GM23248 (cell line): ENCODE measurements around the gene EGLN1. TPM values are rescaled to one million over a fixed set of nuclear protein-coding genes. Genes with fewer than 3 reads are reported as not detected.

Source experiments
- DNase-seq: peaks from one replicate; pipeline ENCODE4 v3.0.0-alpha.2; 2015
- H2AFZ ChIP-seq: fragments of 200-600 bp; sonication (generic); 2 replicates; pipeline ENCODE4 v1.6.1; 2016; ENCODE audit warnings: antibody characterized with exemption
- H3F3A ChIP-seq: fragments of 200-600 bp; sonication (generic); 2 replicates; pipeline ENCODE4 v1.6.1; 2016; ENCODE audit warnings: mild to moderate bottlenecking, antibody characterized with exemption, mixed run types; ENCODE audit not compliant: insufficient read depth
- H3K27ac ChIP-seq: fragments of 200-600 bp; sonication (generic); 2 replicates; pipeline ENCODE4 v1.5.1; 2016; ENCODE audit warnings: mild to moderate bottlenecking
- H3K27me3 ChIP-seq: fragments of 200-600 bp; sonication (generic); replicated peaks from 2 replicates; pipeline ENCODE4 v1.6.1; 2016; ENCODE audit warnings: mild to moderate bottlenecking; ENCODE audit not compliant: insufficient read depth
- H3K36me3 ChIP-seq: fragments of 200-600 bp; sonication (generic); 2 replicates; pipeline ENCODE4 v1.6.1; 2016; ENCODE audit warnings: low read depth, mild to moderate bottlenecking
- H3K4me1 ChIP-seq: fragments of 200-600 bp; sonication (generic); 2 replicates; pipeline ENCODE4 v1.6.1; 2016; ENCODE audit warnings: mild to moderate bottlenecking; ENCODE audit not compliant: insufficient read depth
- H3K4me2 ChIP-seq: fragments of 200-600 bp; sonication (generic); one replicate; pipeline ENCODE4 v1.6.1; 2016; ENCODE audit warnings: mild to moderate bottlenecking; ENCODE audit not compliant: unreplicated experiment
- H3K4me3 ChIP-seq: fragments of 200-600 bp; sonication (generic); 2 replicates; pipeline ENCODE4 v1.5.1; 2016; ENCODE audit warnings: mild to moderate bottlenecking
- H3K79me2 ChIP-seq: fragments of 200-600 bp; sonication (generic); 2 replicates; pipeline ENCODE4 v1.6.1; 2016; ENCODE audit warnings: mild to moderate bottlenecking; ENCODE audit not compliant: insufficient read depth
- H3K9ac ChIP-seq: fragments of 200-600 bp; sonication (generic); 2 replicates; pipeline ENCODE4 v1.6.1; 2016; ENCODE audit warnings: mild to moderate bottlenecking
- H3K9me2 ChIP-seq: fragments of 200-600 bp; sonication (generic); 2 replicates; pipeline ENCODE4 v1.6.1; 2016; ENCODE audit warnings: mixed run types, mild to moderate bottlenecking, moderate library complexity; ENCODE audit not compliant: insufficient read depth
- H3K9me3 ChIP-seq: fragments of 200-600 bp; sonication (generic); one replicate; pipeline ENCODE4 v1.6.1; 2017; ENCODE audit warnings: low read depth
- H4K20me1 ChIP-seq: fragments of 200-600 bp; sonication (generic); 2 replicates; pipeline ENCODE4 v1.6.0; 2016; ENCODE audit not compliant: insufficient read depth
- EZH2 ChIP-seq: fragments of 200-600 bp; sonication (generic); IDR thresholded peaks from 2 replicates; pipeline ENCODE4 v1.6.1; 2018; ENCODE audit warnings: antibody characterized with exemption, mild to moderate bottlenecking; ENCODE audit not compliant: insufficient read depth, poor library complexity, severe bottlenecking
- EZH2phosphoT487 ChIP-seq: fragments of 200-600 bp; sonication (generic); IDR thresholded peaks from 2 replicates; pipeline ENCODE4 v1.6.1; 2018; ENCODE audit warnings: antibody characterized with exemption, moderate library complexity, mild to moderate bottlenecking, low read depth; ENCODE audit not compliant: insufficient read depth
- WGBS, 2 experiments: methylation state at CpG; one replicate each; pipeline ENCODE4 v1.1.6; 2015 to 2017; ENCODE audit warnings: low lambda C conversion rate in 2 of 2, low coverage in 1 of 2; ENCODE audit errors: missing lambda C conversion rate in 2 of 2; 5-methylcytosine and 5-hydroxymethylcytosine counted together
- in situ Hi-C: fragments of 300-500 bp; cut with MboI; formaldehyde crosslinking; loops from 2 replicates; pipeline ENCODE4 v1.15.0; 2020
- polyA plus RNA-seq: library from polyadenylated mRNA; unstranded; fragments of >200 nt; fragmentation: Nextera tagmentation; extraction: Ambion mirVana; gene quantifications from 2 replicates; pipeline ENCODE4 v1.2.1, GENCODE V29; 2016
- total RNA-seq: library from RNA; depleted of rRNA; stranded (reverse); fragments of >200 nt; shearing (Covaris generic); gene quantifications from 2 replicates; pipeline ENCODE4 v1.2.3, GENCODE V29; 2014

Gene EGLN1
- total and polyA plus RNA-seq, 2 experiments from 2014 or later = 17.6 to 51.8 TPM

GRCh38 chr1:231332761-231333160 is 89.3 kb downstream of the EGLN1 start:
- no peak for DNase-seq
- Histone ChIP-seq H3K9me2 (no peaks in the 10 kb centered on the region), H3K4me1 (peaks cover 37% of the 10 kb centered on the region), H3K36me3 (no peaks in the 10 kb centered on the region), H2AFZ (no peak overlapping the region), H3K4me2 (peak overlapping the region; percentile 97), H3K27me3 (no peaks in the 10 kb centered on the region), H3K79me2 (peaks cover 74% of the 10 kb centered on the region), H4K20me1 (peaks cover 24% of the 10 kb centered on the region; the same call in 1 of the 2 replicates), H3K27ac (no peak overlapping the region), H3K9ac (no peak overlapping the region), H3K4me3 (peak overlapping the region; percentile 98), H3F3A (no peaks in the 10 kb centered on the region), H3K9me3 (no peaks in the 10 kb centered on the region)
- 97 to 98% methylated on average over 1 of the region's 1 CpG for WGBS, 2 experiments
- in situ Hi-C loops = no loop called here
- TF ChIP-seq EZH2 (no peak), EZH2phosphoT487 (no peak)

GRCh38 chr1:231329483-231329882 is 92.6 kb downstream of the EGLN1 start:
- Histone ChIP-seq H3K9ac (no peak overlapping the region), H3F3A (no peaks in the 10 kb centered on the region), H3K4me3 (no peak overlapping the region), H3K27ac (no peak overlapping the region), H3K36me3 (no peaks in the 10 kb centered on the region), H3K4me2 (no peak overlapping the region), H4K20me1 (0 out of 2 replicates have a peak, but pooled peaks cover 8% of the 10 kb centered on the region), H2AFZ (no peak overlapping the region), H3K9me2 (no peaks in the 10 kb centered on the region), H3K79me2 (peaks cover 42% of the 10 kb centered on the region), H3K27me3 (no peaks in the 10 kb centered on the region), H3K4me1 (peaks cover 20% of the 10 kb centered on the region), H3K9me3 (no peaks in the 10 kb centered on the region)
- no peak for TF ChIP-seq EZH2
- TF ChIP-seq EZH2phosphoT487 = no peak
- WGBS, 2 experiments = 95 to 99% methylated on average over 7 of the region's 7 CpGs
- DNase-seq = no peak
- in situ Hi-C loops = no loop called here

GRCh38 chr1:231327617-231328016 is 94.5 kb downstream of the EGLN1 start:
- Histone ChIP-seq H4K20me1 (no peaks in the 10 kb centered on the region), H3F3A (no peaks in the 10 kb centered on the region), H3K27me3 (no peaks in the 10 kb centered on the region), H3K36me3 (no peaks in the 10 kb centered on the region), H3K9ac (no peak overlapping the region), H3K9me2 (no peaks in the 10 kb centered on the region), H3K4me3 (no peak overlapping the region), H3K9me3 (no peaks in the 10 kb centered on the region), H3K79me2 (peaks cover 23% of the 10 kb centered on the region), H3K4me1 (peaks cover under 1% of the 10 kb centered on the region), H3K27ac (no peak overlapping the region), H2AFZ (no peak overlapping the region), H3K4me2 (no peak overlapping the region)
- in situ Hi-C loops = no loop called here
- WGBS, 2 experiments = 95 to 98% methylated on average over 5 of the region's 5 CpGs
- TF ChIP-seq EZH2 (no peak), EZH2phosphoT487 (no peak)
- DNase-seq = no peak

- Histone ChIP-seq H3K4me1 (no peaks in the 10 kb centered on the region; the same call in 1 of the 2 replicates), H3K27ac (no peak overlapping the region), H3K4me3 (no peak overlapping the region), H3K9ac (no peak overlapping the region), H2AFZ (no peak overlapping the region), H3K36me3 (no peaks in the 10 kb centered on the region), H3K9me2 (no peaks in the 10 kb centered on the region), H3K9me3 (no peaks in the 10 kb centered on the region), H3K79me2 (peaks cover 10% of the 10 kb centered on the region), H3F3A (no peaks in the 10 kb centered on the region), H4K20me1 (no peaks in the 10 kb centered on the region), H3K27me3 (no peaks in the 10 kb centered on the region), H3K4me2 (no peak overlapping the region)
- WGBS, 2 experiments = 55 to 62% methylated on average over 1 of the region's 1 CpG
- TF ChIP-seq EZH2 (no peak), EZH2phosphoT487 (no peak)
- DNase-seq = no peak
- in situ Hi-C loops = no loop called here
These were observed 95.8 kb downstream of the EGLN1 start for GRCh38 chr1:231326248-231326647.

GRCh38 chr1:231324660-231325059 is 97.4 kb downstream of the EGLN1 start:
- H3K4me3 ChIP-seq = no peak overlapping the region

More at GRCh38 chr1:231324660-231325059, 97.4 kb downstream of the EGLN1 start:
- TF ChIP-seq EZH2phosphoT487 (no peak), EZH2 (no peak)
- Histone ChIP-seq H3K9me3 (no peaks in the 10 kb centered on the region), H4K20me1 (no peaks in the 10 kb centered on the region), H3K4me2 (no peak overlapping the region), H3K9me2 (no peaks in the 10 kb centered on the region), H3K27me3 (no peaks in the 10 kb centered on the region), H3K9ac (no peak overlapping the region), H3K27ac (no peak overlapping the region), H3F3A (no peaks in the 10 kb centered on the region), H3K4me1 (no peaks in the 10 kb centered on the region; the same call in 1 of the 2 replicates), H3K36me3 (no peaks in the 10 kb centered on the region), H2AFZ (no peak overlapping the region), H3K79me2 (no peaks in the 10 kb centered on the region)
- DNase-seq = no peak
- WGBS, 2 experiments = 75 to 80% methylated on average over 5 of the region's 5 CpGs
- in situ Hi-C loops = no loop called here
